ENCODE data around the gene EYS.
"Not testable (repeated sequence)": the region's sequence is repeated elsewhere in the genome, so short reads cannot be mapped to it uniquely, and the experiment has no call there.

- TF ChIP-seq POU6F1 (CRISPR knock-in tag; IDR thresholded peaks at IDR 0.05; ENCODE audit: borderline replicate concordance, low read depth); ESRRG (CRISPR knock-in tag; IDR thresholded peaks at IDR 0.05); ZNF8 (CRISPR knock-in tag; IDR thresholded peaks at IDR 0.05); CSDC2 (CRISPR knock-in tag; IDR thresholded peaks at IDR 0.05); RARB (CRISPR knock-in tag; IDR thresholded peaks at IDR 0.05); PATZ1 (CRISPR knock-in tag; IDR thresholded peaks at IDR 0.05; ENCODE audit: borderline replicate concordance); TSHZ2 (CRISPR knock-in tag; IDR thresholded peaks at IDR 0.05): not testable (repeated sequence)
Measured at GRCh38 chr6:65483652-65484051, 223.4 kb downstream of the EYS start.

Data from SK-N-SH treated with all-trans-retinoic acid at 6 μM for 48 hours (cell line).